CD4-positive, alpha-beta T cell treated with Interleukin-21 for 1 hour (primary cell): Measurements from ENCODE around the gene HOXB4.
"Not testable (repeated sequence)": the region's sequence is repeated elsewhere in the genome, so short reads cannot be mapped to it uniquely, and the experiment has no call there.

Experiments used
- DNase-seq: peaks from one replicate; pipeline ENCODE4 v3.0.0-alpha.2; 2020

Gene HOXB4

DNA sequence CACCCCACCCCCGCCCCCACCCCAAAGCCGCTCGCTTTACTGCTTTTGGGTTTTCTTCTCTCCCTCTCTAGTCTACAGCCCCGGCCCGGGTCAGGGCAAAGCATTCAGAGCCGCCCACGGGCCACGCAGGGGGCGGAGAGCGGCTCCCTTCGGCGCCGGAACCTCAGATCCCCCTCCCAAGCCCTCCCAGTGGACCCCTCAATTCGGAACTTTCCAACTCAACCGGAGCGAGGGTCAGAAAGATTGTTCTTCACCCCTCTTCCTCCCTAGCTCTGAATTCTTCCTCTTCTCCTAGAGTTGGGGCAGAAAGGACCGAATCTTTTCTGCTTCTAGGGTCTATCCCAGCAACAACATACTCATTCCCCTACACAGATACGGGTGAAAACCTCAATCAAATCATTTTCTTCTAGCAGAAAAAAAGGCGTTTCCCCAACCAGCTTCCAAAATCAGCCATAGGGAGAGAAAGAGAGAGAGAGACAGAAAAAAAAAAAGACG lies 34.2 kb downstream of the HOXB4 start:
- no peak for DNase-seq

DNA sequence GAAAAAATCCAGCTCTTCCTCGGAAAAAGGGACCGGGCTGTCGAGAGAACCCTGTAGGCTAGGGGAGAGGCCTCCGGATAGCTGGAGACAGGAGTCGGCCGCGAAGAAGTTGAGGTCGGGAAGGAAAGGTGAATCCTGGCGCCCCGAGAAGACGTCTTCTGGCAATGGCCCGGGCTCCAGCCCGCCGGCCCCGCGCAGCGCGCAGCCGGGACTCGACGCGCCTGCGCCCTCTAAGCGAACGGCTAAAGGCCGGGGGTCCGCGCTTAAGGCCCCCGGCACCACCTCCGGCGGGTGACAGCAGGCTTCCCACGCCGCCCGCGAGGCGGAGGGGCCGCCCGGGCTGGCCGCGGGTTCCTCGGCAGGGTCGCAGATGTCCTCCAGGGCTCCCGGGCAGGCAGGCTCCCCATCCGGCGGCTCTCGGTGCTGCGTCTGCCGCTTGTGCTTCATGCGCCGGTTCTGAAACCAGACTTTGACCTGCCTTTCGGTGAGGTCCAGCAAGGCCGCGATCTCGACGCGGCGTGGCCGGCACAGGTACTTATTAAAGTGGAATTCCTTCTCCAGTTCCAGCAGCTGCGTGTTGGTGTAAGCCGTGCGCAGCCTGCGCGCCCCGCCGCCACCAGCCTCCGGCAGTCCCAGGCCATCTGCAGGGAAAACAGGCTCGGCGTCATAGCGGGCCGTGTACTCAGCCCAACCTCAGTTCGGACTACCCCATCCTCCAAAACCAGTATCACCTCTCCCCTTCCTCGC lies 34.9 kb downstream of the HOXB4 start:
- peak; percentile 73 for DNase-seq

DNA sequence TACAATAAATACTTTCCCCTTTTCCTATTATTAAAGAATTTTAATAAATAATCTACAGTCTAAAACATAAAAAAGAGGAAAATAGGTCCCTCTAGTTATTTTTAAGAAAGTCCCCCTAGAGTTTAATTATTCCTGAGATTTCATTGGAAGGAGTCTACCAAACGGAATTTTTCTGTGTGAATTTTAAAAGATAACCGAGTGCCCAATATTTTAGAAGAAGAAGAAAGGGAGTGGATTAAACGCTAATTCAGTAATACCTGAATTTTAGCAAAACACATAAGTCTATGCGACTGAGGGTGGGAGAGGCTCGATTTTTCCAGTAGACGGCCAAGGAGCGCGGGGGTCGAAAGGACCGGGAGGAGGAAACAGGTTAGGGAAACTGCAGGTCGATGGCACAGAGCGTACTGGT lies 35.4 kb downstream of the HOXB4 start:
- DNase-seq = no peak

DNA sequence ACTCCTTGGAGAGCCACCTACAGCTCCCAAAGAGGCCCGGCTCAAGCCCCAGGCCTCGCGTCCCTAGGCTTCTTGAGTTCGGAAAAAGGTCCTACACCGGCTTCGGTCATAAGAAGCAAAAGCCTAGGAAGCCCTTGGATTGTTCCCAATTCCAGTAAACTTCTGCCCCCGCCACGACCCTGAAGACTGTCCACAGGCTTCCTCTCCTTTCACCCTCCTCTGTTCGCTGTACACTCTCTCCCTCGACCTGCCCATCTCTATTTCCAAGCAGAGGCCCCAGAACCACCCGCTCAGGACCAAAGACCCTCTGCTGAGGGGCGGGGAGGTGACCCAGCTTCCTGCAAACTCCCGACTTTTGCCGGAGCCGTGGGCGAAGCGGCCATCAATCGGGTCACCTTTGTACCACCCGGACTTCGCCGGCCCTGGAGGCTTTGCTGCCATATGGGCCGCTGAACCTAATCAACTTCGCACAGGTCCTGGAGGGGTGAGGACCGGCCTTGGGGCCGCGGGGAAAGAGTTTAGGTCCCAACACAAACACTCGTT lies 36.0 kb downstream of the HOXB4 start:
- DNase-seq = peak; percentile 43

DNA sequence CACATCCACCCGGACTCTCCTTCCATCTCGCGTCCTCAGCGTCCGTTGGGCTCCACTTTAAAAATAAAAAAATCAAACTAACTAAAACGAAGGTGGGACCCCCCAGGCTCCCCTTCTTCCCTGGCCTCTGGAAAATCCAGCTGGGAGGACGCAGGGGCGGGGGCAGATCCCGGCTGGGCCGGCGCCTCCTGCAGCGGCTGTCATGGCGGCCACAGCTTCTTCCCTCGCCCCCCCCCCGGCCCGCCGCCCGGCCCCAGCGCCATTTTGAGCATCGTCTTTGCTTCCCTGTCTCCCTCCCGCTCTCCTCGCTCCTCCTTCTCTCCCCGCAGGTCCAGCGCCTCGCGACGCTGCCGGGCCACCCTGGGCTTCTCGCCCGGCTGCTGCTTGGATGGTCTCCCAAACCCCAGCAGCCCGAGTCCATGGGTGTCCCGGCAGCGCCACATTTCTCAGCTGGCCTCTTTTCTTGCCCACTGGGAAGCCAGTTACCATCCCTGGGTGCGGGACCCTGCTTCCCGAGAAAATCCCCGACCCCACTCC lies 36.5 kb downstream of the HOXB4 start:
- DNase-seq = peak; percentile 39

DNA sequence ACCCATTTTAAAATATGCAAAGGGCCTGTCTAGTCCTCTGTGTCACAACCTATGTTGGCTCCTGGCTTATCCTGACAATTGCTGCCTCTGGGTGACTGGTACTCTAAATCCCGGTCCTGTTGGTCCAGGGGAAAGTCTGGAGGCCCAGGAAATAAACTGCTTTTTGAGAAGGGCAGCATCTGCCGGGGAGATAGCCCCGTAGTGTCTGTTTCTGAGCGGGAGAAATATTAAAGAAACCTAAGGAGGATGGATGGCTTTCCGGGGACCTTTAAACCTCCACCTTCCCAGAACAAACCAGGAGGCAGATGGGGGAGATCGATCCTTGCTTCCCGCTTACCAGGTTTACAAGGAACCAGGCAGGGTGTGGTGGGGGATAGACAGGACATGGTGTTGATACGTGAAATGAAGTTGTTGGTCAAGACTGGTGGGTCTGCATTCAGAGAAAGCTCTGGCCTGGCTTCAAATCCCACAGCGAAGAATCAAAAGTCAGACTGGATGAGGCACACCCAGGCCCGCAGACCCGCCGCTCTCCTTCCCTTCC lies 37.0 kb downstream of the HOXB4 start:
- DNase-seq = no peak

DNA sequence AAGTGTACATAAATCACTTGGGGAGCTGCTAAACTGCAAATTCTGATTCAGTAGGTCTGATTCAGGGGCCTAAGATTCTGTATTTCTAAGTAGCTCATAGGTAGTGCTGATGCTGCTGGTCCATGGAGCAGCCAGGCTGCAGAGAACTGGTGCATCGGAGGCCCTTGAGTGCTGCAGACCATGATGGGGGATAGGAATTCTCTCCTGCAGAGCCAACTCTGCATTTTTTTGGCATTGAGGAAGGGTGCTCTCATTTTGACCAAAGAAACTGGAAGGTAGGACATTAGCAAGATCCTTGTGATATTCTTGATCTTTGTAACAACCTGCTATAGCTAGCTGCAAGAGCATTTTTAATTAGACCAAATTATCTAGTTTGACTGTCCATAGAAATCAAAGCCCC lies 37.9 kb downstream of the HOXB4 start:
- DNase-seq = no peak

DNA sequence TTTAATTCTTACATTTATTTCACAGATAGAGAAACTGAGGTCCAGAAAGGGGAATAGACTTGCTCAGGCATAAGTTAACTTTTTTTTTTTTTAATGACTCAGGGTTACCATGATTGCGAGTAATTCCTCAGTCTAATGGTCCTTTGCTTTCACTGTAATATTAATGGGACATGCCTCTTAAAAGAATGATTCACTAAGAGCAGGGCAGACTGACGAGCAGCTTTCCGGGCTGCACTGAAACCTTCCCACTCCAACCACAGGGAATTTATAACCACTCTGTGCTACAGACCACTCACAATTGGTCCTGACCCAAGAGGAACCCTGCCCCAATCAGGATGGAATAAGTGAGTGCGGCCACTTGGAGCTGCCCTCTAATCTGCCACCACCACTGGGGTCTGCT lies 39.0 kb downstream of the HOXB4 start:
- DNase-seq = no peak

DNA sequence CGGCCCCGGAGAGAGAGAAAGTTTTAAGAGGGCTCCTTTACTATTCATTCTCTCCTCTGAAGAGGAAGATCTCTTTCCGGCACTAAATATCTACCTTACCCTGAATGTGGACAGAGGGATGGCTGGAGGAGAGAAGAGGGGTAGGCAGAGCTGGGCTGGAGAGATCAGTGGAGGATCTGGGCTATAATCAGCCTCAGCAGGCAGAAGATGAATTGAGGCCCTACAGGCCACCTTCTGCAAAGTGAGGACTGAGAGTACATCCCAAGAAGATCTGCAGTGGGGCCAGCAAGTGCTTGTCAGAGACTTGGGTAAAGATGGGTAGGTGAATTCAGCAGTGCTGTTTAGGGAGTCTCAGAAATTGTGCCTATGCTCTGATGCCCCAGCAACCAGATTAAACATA lies 40.8 kb downstream of the HOXB4 start:
- DNase-seq = no peak

DNA sequence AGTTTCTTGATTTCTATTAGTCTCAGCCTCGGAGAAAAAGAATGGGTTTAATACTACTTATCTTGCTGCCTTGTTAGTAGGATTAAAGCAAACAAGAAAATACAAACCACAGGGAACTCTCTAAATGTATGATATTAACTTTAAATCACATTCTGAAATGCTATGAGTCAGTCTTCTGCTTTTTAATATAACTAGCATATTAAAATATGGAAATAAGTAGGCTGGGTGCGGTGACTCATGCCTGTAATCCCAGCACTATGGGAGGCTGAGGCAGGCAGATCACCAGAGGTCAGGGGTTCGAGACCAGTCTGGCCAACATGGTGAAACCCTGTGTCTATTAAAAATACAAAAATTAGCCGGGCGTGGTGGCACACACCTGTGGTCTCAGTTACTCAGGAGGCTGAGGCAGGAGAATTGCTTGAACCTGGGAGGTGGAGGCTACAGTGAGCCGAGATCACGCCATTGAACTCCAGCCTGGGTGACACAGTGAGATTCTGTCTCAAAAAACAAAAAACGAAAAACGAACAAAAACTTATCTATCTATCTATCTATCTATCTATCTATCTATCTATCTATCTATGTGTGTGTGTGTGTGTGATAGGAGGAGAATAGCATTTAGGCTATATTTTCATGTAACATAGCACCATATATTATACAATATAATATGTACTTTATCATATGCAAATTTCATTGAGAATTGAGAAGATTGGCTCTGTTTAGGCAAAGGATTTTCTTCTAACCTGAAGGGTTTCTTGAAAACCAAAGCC lies 42.2 kb downstream of the HOXB4 start:
- DNase-seq = not testable (repeated sequence)

DNA sequence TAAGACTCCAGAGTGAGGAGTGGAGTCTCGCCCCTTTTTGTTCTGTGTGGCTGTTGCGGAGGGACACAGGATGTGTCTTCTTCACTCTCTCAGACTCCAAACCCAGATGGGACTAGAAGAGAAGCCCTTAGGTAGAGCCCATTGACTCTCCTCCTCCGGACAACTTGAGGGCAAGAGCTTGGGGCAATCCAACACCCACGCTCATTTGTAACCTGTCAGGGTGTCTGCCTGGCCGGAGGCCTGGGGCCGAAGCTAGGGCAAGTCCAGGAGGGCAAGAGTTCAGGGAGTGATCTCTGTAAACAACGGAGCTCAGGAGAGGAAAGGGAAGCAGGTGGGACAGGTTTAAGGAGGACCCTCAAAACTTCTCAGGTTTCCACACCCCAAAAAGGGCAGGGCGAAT lies 45.9 kb downstream of the HOXB4 start:
- no peak for DNase-seq

DNA sequence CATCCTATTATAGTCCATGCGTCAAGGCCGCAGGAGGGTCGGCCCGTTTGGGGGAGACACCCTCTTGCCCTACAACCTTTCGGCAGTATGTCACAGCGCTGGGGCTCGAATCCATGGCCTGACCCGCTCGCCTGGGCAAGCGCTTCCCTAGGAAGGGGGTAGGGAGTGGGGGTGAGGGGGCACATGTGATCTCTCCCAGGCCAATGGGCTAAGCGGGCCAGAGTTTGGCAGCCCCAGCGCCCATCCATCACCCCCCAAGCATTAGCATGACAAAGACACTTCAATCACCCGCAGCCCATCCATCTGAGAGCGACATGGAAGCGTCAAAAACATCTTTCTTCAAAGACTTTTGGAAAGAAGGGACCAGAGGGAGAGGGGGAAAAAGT lies 47.3 kb downstream of the HOXB4 start, which contains the start of gene HOXB1:
TSS of gene HOXB1 (minus strand) at position 125 of the 386 bp plus-strand sequence. CDS start at position 18, 107 bp downstream.
- DNase-seq = no peak

DNA sequence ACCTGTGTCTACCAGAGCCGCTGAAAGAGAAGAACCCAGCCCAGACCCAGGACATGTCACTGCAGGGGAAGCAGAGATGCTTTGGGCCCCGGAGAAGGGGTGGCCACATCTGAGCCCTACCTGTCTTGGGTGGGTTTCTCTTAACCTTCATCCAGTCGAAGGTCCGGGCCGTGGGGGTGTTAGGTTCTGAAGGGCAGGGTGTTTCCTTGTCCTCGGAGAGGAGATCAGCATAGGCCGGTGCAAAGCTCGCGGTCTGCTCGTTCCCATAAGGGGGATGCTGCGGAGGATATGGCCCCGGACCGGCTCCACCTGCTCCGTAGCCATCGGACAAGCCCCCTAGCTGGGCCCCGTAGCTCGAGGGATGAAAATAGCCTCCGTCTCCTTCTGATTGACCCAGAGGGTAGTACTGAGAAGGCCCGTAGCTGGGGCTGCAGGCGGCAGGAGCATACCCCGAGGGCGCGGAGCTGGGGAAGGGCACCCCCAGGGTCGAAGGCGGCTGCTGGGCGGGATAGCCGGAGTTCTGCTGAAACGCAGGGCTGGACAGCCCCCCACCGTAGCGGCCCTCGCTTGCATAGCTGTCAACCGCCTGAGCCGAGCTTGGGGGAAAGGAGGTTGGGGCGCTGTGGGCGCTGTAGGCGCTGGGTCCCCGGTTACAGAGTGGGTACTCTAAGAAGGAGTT lies 47.8 kb downstream of the HOXB4 start:
- DNase-seq = no peak

DNA sequence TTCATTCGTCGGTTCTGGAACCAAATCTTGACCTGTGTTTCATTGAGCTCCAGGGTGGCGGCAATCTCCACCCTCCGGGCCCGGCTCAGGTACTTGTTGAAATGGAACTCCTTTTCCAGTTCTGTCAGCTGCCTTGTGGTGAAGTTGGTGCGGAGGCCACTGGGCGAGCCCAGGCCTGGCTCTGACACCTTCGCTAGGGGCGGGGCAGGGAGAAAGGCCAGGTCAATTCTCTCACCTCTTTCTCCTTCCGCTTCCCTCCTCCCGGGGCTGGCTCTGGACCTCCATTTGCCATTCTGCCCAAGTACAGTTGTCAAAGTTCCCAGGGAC lies 48.5 kb downstream of the HOXB4 start:
- no peak for DNase-seq

DNA sequence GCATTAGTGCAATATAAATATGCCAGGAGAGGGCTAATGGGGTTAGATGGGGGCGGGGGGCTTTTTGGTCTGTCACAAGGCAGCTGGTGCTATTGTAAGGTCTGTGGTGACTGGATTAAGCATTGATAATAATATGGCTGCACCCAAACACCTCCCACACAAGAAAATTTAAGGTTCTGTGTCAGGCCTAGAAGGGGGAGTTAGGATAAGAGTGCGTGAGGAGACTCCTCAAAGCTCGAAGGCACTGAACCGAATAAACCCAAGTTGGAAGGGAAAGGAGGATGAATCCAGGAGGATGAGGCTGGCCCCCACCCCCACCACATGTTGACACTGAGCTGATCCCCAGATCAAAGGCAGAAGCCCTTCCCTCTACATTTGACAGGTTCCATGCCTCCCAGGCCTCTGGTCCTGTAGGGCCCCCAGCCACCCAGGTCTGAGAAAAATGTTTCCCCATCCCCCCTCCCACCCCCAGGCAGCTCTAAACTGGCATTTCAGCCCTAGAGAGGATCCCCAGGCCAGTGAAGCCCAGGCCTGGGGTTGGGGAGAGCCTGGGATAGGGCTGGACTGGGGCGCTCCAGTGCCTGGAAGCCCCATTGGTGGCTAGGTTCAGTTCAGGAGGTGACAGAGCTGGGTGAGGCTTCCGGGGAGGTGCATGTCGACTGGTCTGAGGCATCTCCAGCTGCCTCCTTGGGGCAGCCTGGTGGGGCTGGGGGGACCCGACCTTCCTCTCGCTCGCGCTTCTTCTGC lies 49.0 kb downstream of the HOXB4 start:
- no peak for DNase-seq

DNA sequence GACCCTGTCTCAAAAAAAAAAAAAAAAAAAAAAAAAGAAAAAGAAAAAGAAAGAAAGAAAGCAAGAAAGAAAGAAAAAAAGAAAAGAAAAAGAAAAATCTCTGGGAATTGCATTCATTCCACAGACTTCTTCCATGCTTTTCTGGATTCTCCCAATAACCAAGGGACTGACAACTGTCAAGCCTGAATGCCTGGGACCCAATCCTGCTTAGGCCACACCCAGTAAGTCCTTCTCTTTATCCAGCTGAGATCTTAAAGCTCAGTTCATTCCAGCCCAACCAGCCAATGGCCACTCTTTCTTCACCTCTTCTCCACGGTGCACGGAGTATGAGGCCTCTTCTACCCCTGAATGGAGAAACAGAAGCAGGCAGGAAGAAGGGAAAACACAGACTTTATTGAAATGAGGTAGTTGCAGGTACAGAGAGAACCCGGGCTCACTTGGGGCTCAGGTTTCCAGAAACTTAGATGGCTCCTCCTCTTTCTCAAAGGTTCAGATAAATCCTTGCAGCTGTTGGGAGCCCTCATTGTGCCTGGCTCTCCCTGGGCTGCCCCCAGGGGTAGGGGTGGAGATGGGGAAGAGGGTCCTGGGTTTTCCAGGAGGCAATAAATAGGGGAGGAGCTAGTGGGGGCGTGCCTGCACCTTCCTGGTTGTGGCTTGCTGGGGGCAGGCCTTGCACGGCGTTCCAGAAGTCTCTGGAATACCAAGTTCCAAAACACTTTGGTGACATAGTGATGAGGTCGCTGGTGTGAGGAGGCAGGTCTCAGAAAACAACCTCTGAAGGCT lies 49.8 kb downstream of the HOXB4 start:
- no peak for DNase-seq

DNA sequence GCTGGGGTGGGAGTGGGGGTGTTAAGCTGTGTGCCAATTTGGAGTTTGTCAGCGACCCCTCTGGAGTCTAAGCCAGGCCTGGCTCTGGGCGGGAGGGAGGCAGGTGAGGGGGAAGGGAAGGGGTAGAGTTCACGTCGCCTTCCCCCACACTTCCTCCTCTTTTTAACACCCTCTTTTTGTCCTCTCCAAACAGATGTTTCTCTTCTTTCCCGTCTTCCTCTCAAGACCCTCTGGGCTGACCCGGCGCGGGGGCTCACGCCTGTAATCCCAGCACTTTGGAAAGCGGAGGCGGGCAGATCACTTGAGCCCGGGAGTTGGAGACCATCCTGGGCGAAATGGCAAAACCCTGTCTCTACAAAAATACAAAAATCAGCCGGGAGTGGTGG lies 50.6 kb downstream of the HOXB4 start:
- DNase-seq = no peak

DNA sequence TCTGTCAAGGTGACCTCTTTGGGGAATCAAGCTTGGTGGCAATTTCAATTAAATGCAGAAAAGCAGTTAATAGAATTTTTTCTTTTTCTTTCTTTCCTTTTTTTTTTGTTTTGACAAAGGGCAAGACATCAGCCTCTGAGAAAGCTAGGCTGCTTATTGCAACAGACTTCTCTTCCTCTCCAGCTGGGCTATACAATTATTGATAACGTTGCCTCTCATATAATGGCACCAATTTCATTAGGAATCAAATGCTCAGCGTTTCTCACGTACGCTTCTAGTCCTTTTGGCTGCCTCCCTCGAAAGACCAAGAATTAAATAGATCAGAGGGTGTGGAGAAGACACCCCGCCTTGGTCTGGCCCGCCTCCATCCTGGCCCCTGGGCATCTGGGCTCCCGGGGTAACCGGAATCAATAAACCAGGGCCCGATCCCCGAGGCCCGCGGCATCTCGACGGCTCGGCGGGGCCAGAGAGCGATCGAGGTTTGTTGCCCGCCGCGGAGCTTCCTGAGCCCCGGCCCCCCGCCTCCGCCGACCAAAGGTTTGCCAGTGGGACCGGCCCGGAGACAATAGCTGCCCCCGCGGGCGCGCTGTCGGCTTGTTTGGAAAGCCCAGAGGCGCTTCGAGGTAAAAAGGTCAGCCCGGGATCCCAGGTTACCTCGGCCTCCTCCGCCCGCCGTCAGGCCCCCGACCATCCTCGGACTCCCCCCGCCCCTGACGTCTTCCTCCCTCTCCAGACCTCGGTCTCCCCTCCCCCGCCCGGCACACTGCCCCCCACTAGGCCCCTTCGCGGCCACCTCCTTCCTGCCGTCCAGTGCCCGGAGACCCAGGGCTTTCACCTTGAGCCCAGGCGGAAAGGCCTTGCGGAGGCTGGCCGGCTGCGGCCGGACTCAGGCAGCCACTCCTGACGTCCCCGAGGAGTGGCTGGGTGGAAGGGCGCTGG lies 51.3 kb downstream of the HOXB4 start:
- no peak for DNase-seq
